Stimulated activated CD4-positive, alpha-beta T cell treated with anti-CD3 and anti-CD28 coated beads, Interleukin-1b, Interleukin-23, amount 100 ng/mL, for 48 hours (primary cell): ENCODE results near the gene ZNF441.
"Not testable (repeated sequence)": the region's sequence is repeated elsewhere in the genome, so short reads cannot be mapped to it uniquely, and the experiment has no call there.

Experiments used
- DNase-seq: peaks from one replicate; pipeline ENCODE4 v3.0.0-alpha.2; 2020

The ZNF441 gene

GRCh38 chr19:11766597-11767591, at the start of gene ZNF441:
TSS of gene ZNF441 (plus strand) at chr19:11767000. CDS start at chr19:11767194, 194 bp downstream.
- DNase-seq = peak; percentile 94

- DNase-seq = no peak
Observed at GRCh38 chr19:11721681-11722080, 45.1 kb upstream of the ZNF441 start.

- no peak for DNase-seq
Observed at GRCh38 chr19:11722414-11722813, 44.4 kb upstream of the ZNF441 start.

- no peak for DNase-seq
Observed at GRCh38 chr19:11729586-11729985, 37.2 kb upstream of the ZNF441 start.

GRCh38 chr19:11735375-11735774, 31.4 kb upstream of the ZNF441 start:
- DNase-seq = no peak

- DNase-seq = peak; percentile 8
Observed at GRCh38 chr19:11736696-11737095, 30.1 kb upstream of the ZNF441 start.

- DNase-seq = peak; percentile 24
Observed at GRCh38 chr19:11737964-11738745, 28.6 kb upstream of the ZNF441 start.

GRCh38 chr19:11738746-11739620, 27.8 kb upstream of the ZNF441 start, which contains the start of gene ZNF823:
TSS of gene ZNF823 (minus strand) at chr19:11738946. CDS start at chr19:11738819, 127 bp downstream.
- DNase-seq = peak; percentile 98

GRCh38 chr19:11745869-11746268, 20.9 kb upstream of the ZNF441 start:
- no peak for DNase-seq

GRCh38 chr19:11747277-11747676, 19.5 kb upstream of the ZNF441 start:
- DNase-seq = no peak

- no peak for DNase-seq
Observed at GRCh38 chr19:11749751-11750150, 17.0 kb upstream of the ZNF441 start.

GRCh38 chr19:11752244-11752736, 14.5 kb upstream of the ZNF441 start:
- no peak for DNase-seq

GRCh38 chr19:11754663-11755062, 12.1 kb upstream of the ZNF441 start:
- DNase-seq = no peak

- DNase-seq = no peak
Observed at GRCh38 chr19:11756965-11757364, 9.8 kb upstream of the ZNF441 start.

GRCh38 chr19:11759805-11760204, 7.0 kb upstream of the ZNF441 start:
- no peak for DNase-seq

GRCh38 chr19:11763117-11763516, 3.7 kb upstream of the ZNF441 start:
- DNase-seq = no peak

- DNase-seq = no peak
Observed at GRCh38 chr19:11763611-11764010, 3.2 kb upstream of the ZNF441 start.

GRCh38 chr19:11767633-11768133, 883 bp downstream of the ZNF441 start:
- DNase-seq = peak; percentile 20

- no peak for DNase-seq
Observed at GRCh38 chr19:11769995-11770394, 3.2 kb downstream of the ZNF441 start.

- DNase-seq = not testable (repeated sequence)
Observed at GRCh38 chr19:11771520-11771919, 4.7 kb downstream of the ZNF441 start.

GRCh38 chr19:11776669-11777068, 9.9 kb downstream of the ZNF441 start:
- not testable (repeated sequence) for DNase-seq

GRCh38 chr19:11780431-11781020, 13.7 kb downstream of the ZNF441 start:
- no peak for DNase-seq
